ENCODE results near the gene LRRC63. TPM values are rescaled to one million over a fixed set of nuclear protein-coding genes. Genes with fewer than 3 reads are reported as not detected.

LRRC63 gene
- total and polyA plus RNA-seq, 2 of the 4 experiments (the other 2 are of a cell fraction), result not detected

- in situ Hi-C loops (cut with MboI; ENCODE audit: low sequenced_read_pairs) (no loop called here), intact Hi-C loops (cut with micrococcal nuclease) (no loop called here), dilution Hi-C loops (cut with HindIII; ENCODE audit: low sequenced_read_pairs, unreplicated experiment) (no loop called here)
- TF ChIP-seq ELK1 (IDR thresholded peaks at IDR 0.05; ENCODE audit: borderline replicate concordance, low read depth, low read length) (no peak), RFX5 (IDR thresholded peaks at IDR 0.05; ENCODE audit: low read depth, low read length) (no peak), MAFK (IDR thresholded peaks at IDR 0.05; ENCODE audit: low read depth, low read length) (no peak), RAD21 (IDR thresholded peaks at IDR 0.05; ENCODE audit: low read length) (no peak), CEBPB (IDR thresholded peaks at IDR 0.05; ENCODE audit: low read depth, low read length) (no peak), MAZ (IDR thresholded peaks at IDR 0.05; ENCODE audit: borderline replicate concordance, low read depth, low read length) (no peak), FOS (IDR thresholded peaks at IDR 0.05; ENCODE audit: low read depth, low read length) (no peak), SMC3 (IDR thresholded peaks at IDR 0.05; ENCODE audit: low read depth, low read length) (no peak), NFE2L2 (IDR thresholded peaks at IDR 0.05; ENCODE audit: low read depth, low read length) (no peak), RCOR1 (IDR thresholded peaks at IDR 0.05; ENCODE audit: insufficient replicate concordance, low read length) (no peak), MXI1 (IDR thresholded peaks at IDR 0.05; ENCODE audit: borderline replicate concordance, low read depth, low read length) (no peak), POLR2A (IDR thresholded peaks at IDR 0.05; ENCODE audit: low read depth, low read length) (no peak), BHLHE40 (IDR thresholded peaks at IDR 0.05; ENCODE audit: low read depth, low read length) (no peak)
- no peak overlapping the region for H3K14ac ChIP-seq (replicated peaks; ENCODE audit: low read depth, low read length)
- no peaks in the 10 kb centered on the region for H3K9me3 ChIP-seq (ENCODE audit: control insufficient read depth, insufficient read depth, low read length)
- no peak overlapping the region for H2BK120ac ChIP-seq (ENCODE audit: low read depth, low read length)
- no peaks in the 10 kb centered on the region for H3K36me3 ChIP-seq (ENCODE audit: control insufficient read depth, insufficient read depth, low read length)
- H3K4ac ChIP-seq (ENCODE audit: low read depth, low read length), result no peak overlapping the region
- ChIA-PET CTCF (no interaction called here), POLR2A (ENCODE audit: unreplicated experiment) (no interaction called here)
- H4K8ac ChIP-seq (ENCODE audit: low read depth in 2 of 2, low read length in 2 of 2), result no peak overlapping the region
- H3K4me2 ChIP-seq (ENCODE audit: low read depth, low read length), result no peak overlapping the region
- H3K9me1 ChIP-seq (ENCODE audit: insufficient read depth, low read length), result no peaks in the 10 kb centered on the region
- no CpG with 5 or more reads among the region's 2 CpGs for WGBS, 2 experiments (ENCODE audit: extremely low coverage in 2 of 2, insufficient read length in 1 of 2)
- no peak overlapping the region for H2BK20ac ChIP-seq (ENCODE audit: low read depth, low read length)
- H3K4me1 ChIP-seq (ENCODE audit: control insufficient read depth, insufficient read depth, low read length), result no peaks in the 10 kb centered on the region
- no peak overlapping the region for H2AK5ac ChIP-seq (ENCODE audit: low read depth, low read length)
- no peak overlapping the region for H4K5ac ChIP-seq (ENCODE audit: low read depth, low read length)
- H3K4me3 ChIP-seq (ENCODE audit: insufficient read depth, low read depth, low read length), result no peak overlapping the region
- H2BK5ac ChIP-seq (ENCODE audit: low read depth, low read length, poor library complexity, severe bottlenecking), result no peak overlapping the region
- DNase-seq, result no peak
- no peak overlapping the region for H3K18ac ChIP-seq (ENCODE audit: low read depth, low read length)
- H2BK15ac ChIP-seq (ENCODE audit: low read depth, low read length), result no peak overlapping the region
- H3K27ac ChIP-seq (ENCODE audit: insufficient read depth, low read length), result no peak overlapping the region
- no peaks in the 10 kb centered on the region for H4K20me1 ChIP-seq (ENCODE audit: insufficient read depth, low read length)
- no peaks in the 10 kb centered on the region for H3K27me3 ChIP-seq (ENCODE audit: control insufficient read depth, insufficient read depth, low read length)
- BruUV-seq (replicated peaks), result no TSS peak
- no peak overlapping the region for H3K9ac ChIP-seq (ENCODE audit: low read depth, low read length)
- no peak overlapping the region for H2AFZ ChIP-seq (replicated peaks; ENCODE audit: low read length, poor library complexity)
- H3K79me1 ChIP-seq (ENCODE audit: low read depth in 1 of 2, low read length in 2 of 2), result no peaks in the 10 kb centered on the region
- no peak overlapping the region for H4K91ac ChIP-seq (ENCODE audit: insufficient read depth, low read depth, low read length)
- no peak for ATAC-seq (ENCODE audit: low read depth)
- H3K56ac ChIP-seq (ENCODE audit: extremely low read depth, insufficient read depth, low read length), result no peak overlapping the region
- H2AK9ac ChIP-seq (replicated peaks; ENCODE audit: low read depth, low read length, poor library complexity), result no peak overlapping the region
- no peak overlapping the region for H3K23ac ChIP-seq (ENCODE audit: low read depth, low read length)
Measured at GRCh38 chr13:46281779-46282178, 70.1 kb downstream of the LRRC63 start.
